ENCODE data around the gene WFDC13.

WFDC13 gene

DNA sequence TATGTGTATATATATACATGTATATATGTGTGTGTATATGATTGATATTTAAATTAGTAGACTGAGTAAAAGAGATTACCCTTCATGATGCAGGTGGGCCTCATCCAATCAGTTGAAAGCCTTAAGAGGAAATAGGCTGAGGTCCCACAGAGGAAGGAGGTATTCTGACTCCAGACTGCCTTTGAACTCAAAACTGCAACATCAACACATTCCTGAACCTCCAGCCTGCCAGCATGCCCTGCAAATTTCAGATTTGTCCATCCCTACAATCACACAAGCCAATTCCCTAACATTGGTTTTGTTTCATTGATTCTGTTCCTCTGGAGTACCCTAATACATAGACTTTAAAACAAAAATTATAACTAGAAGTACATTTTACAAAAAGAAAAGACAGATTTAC is 43.2 kb downstream of the WFDC13 start:
- Histone ChIP-seq H3K36me3 (no peaks in the 10 kb centered on the region), H3K4me3 (no peak overlapping the region), H3K27ac (no peak overlapping the region), H3K4me1 (no peaks in the 10 kb centered on the region), H3K9ac (no peak overlapping the region), H4K20me1 (no peaks in the 10 kb centered on the region), H3K9me3 (replicated peaks in 1 of 11) (peaks cover 0 to 7% (median 0%) of the 10 kb centered on the region in 11 experiments; a peak in 1 of 22 replicates), H3K27me3 (no peaks in the 10 kb centered on the region), H3K4me2 (no peak overlapping the region)
- TF ChIP-seq Cebpa-rat (IDR thresholded peaks at IDR 0.05), result no peak

DNA sequence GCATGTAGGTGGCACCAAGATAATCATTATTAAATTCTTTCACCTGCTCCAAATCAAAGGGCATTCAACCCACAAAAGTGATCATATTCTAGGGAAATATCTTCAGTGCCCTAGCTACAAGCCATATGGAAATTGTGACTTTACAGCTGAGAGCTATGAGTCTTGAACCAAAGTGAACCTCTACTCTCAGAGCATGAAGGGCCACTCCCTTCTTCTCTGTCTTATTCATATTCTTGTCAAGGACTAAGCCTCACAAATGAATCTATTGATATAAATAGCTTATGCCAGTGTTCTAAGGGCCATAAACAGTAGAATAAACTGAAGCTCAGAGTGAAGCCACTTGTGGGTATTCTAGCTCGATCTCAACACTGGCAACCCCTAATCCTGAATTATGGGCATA is 49.9 kb downstream of the WFDC13 start:
- Histone ChIP-seq H3K4me1 (no peaks in the 10 kb centered on the region), H3K9me3 (replicated peaks in 1 of 11) (peaks cover 12 to 20% (median 15%) of the 10 kb centered on the region in 11 experiments; a peak in 19 of 22 replicates), H3K4me3 (no peak overlapping the region), H3K36me3 (no peaks in the 10 kb centered on the region), H3K9ac (no peak overlapping the region), H3K27ac (no peak overlapping the region), H3K27me3 (no peaks in the 10 kb centered on the region), H3K4me2 (no peak overlapping the region), H4K20me1 (no peaks in the 10 kb centered on the region)
- TF ChIP-seq Cebpa-rat (IDR thresholded peaks at IDR 0.05), result no peak

DNA sequence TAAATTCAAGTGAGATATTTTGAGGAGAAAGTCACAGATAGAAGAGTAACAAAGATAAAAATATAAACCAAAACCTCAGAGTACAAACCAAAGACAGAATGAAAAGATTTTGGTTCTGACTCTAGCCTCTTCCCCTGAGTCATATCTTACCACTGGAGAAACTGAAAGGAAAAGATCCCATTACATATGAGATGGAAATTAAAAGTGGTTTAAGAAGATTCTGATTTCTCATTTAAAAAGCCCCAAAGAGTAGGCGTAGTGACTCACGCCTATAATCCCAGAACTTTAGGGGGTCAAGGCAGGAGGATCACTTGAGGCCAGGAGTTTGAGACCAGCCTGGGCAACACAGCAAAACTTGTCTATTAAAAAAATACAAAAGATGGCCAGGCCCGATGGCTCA is 50.9 kb downstream of the WFDC13 start:
- peaks cover 12 to 20% (median 15%) of the 10 kb centered on the region in 11 experiments; a peak in 19 of 22 replicates for H3K9me3 ChIP-seq (replicated peaks in 1 of 11)
- no peaks in the 10 kb centered on the region for H3K4me1 ChIP-seq
- H3K27ac ChIP-seq, result no peak overlapping the region
- H3K36me3 ChIP-seq, result no peaks in the 10 kb centered on the region
- no peak overlapping the region for H3K4me2 ChIP-seq
- no peak overlapping the region for H3K9ac ChIP-seq
- no peaks in the 10 kb centered on the region for H4K20me1 ChIP-seq
- H3K27me3 ChIP-seq, result no peaks in the 10 kb centered on the region
- H3K4me3 ChIP-seq, result no peak overlapping the region
- TF ChIP-seq Cebpa-rat (IDR thresholded peaks at IDR 0.05), result no peak

DNA sequence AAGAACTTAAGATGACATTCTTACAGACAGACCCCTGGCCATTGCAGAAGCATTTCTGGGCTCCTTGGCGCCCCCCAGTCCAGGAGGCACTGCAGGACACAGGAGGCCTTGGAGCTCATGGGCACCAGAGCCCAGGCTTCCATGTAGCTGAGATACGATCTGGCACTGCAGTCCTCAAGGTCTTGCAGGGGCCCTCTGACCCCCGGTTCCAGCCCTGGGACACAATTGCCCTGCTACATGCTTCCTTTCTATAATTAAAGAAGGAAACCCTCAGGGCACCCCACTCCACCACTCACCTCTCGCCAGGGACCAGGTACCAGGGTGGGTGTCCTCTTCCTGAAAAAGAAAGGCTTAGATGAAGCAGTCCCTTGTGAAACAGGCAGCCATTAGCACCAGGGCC is 56.3 kb downstream of the WFDC13 start:
- Histone ChIP-seq H3K27ac (no peak overlapping the region), H3K4me1 (no peaks in the 10 kb centered on the region), H3K9me3 (replicated peaks in 1 of 11) (peaks cover 14 to 29% (median 20%) of the 10 kb centered on the region in 11 experiments; a peak in 19 of 22 replicates), H3K27me3 (no peaks in the 10 kb centered on the region), H3K36me3 (no peaks in the 10 kb centered on the region), H3K9ac (no peak overlapping the region), H3K4me2 (no peak overlapping the region), H4K20me1 (no peaks in the 10 kb centered on the region), H3K4me3 (no peak overlapping the region)
- no peak for TF ChIP-seq Cebpa-rat (IDR thresholded peaks at IDR 0.05)

Measured in BLaER1 treated with 17β-estradiol and CSF1 and Interleukin-3, amounts not matched to agents 10 nM and 100 nM (cell line).